Measurements from ENCODE around the gene BCL10. TPM values are rescaled to one million over a fixed set of nuclear protein-coding genes. Genes with fewer than 3 reads are reported as not detected.

Gene BCL10
- polyA plus RNA-seq, 1 donor from 2014 or later: 17.3 TPM

DNA sequence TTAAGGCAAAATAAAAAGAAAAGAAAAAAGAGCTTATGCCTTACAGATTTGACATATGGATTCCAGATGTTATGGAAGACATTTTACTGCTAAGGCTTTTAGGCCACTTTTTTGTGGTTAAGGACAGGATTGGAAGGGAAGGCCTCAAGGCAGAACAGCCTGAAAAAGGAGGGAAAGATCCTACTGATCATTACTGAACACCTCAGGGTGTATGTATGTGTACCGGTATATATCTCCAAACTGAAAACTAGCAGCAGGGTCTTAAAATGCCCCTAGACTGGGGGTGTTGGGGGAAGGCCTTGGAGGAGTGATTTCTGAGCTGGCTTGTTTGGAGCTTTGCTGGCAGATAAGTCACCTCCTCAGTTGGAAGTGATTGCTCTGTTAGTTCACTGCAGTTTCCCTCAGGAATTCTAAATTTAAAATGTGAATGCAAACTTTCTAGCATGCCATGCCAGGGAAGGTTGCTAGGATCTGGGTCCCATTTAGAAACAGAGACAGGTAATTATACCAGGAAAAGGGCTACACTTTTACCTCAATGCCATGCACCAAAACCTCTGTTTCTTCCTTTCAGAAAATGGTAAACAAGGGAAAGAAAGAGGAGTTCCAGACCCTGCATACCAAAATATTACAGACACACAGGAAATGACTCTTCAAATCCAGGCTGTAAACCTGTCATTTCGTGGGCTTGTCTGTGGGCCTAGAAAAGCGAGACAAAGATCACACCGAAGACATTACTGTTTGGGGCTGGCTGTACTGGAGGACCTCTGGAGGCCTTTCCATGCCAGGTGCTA lies 32.0 kb downstream of the BCL10 start:
- no peak overlapping the region for H3K9ac ChIP-seq (ENCODE audit: low read length)
- no peaks in the 10 kb centered on the region for H3K9me3 ChIP-seq (ENCODE audit: low read length)
- no peak overlapping the region for H3K27ac ChIP-seq (ENCODE audit: low read length)
- TF ChIP-seq EZH2 (IDR thresholded peaks at IDR 0.05; ENCODE audit: borderline replicate concordance, insufficient read depth, low read length, poor library complexity, severe bottlenecking): no peak
- no peak for TF ChIP-seq TAF1 (IDR thresholded peaks at IDR 0.05; ENCODE audit: low read depth)
- no peak for TF ChIP-seq RAD21 (conservative IDR thresholded peaks at IDR 0.05)
- no peak for TF ChIP-seq REST (IDR thresholded peaks at IDR 0.05; ENCODE audit: borderline replicate concordance)
- TF ChIP-seq POLR2AphosphoS5 (IDR thresholded peaks at IDR 0.05): no peak
- TF ChIP-seq, protein P1, sequence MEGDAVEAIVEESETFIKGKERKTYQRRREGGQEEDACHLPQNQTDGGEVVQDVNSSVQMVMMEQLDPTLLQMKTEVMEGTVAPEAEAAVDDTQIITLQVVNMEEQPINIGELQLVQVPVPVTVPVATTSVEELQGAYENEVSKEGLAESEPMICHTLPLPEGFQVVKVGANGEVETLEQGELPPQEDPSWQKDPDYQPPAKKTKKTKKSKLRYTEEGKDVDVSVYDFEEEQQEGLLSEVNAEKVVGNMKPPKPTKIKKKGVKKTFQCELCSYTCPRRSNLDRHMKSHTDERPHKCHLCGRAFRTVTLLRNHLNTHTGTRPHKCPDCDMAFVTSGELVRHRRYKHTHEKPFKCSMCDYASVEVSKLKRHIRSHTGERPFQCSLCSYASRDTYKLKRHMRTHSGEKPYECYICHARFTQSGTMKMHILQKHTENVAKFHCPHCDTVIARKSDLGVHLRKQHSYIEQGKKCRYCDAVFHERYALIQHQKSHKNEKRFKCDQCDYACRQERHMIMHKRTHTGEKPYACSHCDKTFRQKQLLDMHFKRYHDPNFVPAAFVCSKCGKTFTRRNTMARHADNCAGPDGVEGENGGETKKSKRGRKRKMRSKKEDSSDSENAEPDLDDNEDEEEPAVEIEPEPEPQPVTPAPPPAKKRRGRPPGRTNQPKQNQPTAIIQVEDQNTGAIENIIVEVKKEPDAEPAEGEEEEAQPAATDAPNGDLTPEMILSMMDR (IDR thresholded peaks at IDR 0.05; ENCODE audit: poor library complexity, severe bottlenecking): no peak
- TF ChIP-seq MXI1 (conservative IDR thresholded peaks at IDR 0.05; ENCODE audit: poor library complexity, severe bottlenecking): no peak
- no peak for TF ChIP-seq EP300 (conservative IDR thresholded peaks at IDR 0.05; ENCODE audit: poor library complexity, severe bottlenecking)
- TF ChIP-seq SMC3 (conservative IDR thresholded peaks at IDR 0.05; ENCODE audit: poor library complexity): no peak
- no peaks in the 10 kb centered on the region for H3K36me3 ChIP-seq (ENCODE audit: insufficient read depth, low read length)
- H3K4me2 ChIP-seq (ENCODE audit: low read length): no peak overlapping the region
- H3K9me2 ChIP-seq (ENCODE audit: insufficient read depth, low read length): no peaks in the 10 kb centered on the region
- no peaks in the 10 kb centered on the region for H3K27me3 ChIP-seq (ENCODE audit: insufficient read depth, low read depth, low read length)
- H3K79me2 ChIP-seq (replicated peaks; ENCODE audit: insufficient read depth, low read length): no peaks in the 10 kb centered on the region
- no peaks in the 10 kb centered on the region for H3F3A ChIP-seq (ENCODE audit: insufficient read depth, low read length, poor library complexity, severe bottlenecking)
- H4K20me1 ChIP-seq (ENCODE audit: insufficient read depth): no peaks in the 10 kb centered on the region
- no peak overlapping the region for H2AFZ ChIP-seq (ENCODE audit: low read depth, low read length)
- H3K4me3 ChIP-seq (ENCODE audit: low read length): no peak overlapping the region

DNA sequence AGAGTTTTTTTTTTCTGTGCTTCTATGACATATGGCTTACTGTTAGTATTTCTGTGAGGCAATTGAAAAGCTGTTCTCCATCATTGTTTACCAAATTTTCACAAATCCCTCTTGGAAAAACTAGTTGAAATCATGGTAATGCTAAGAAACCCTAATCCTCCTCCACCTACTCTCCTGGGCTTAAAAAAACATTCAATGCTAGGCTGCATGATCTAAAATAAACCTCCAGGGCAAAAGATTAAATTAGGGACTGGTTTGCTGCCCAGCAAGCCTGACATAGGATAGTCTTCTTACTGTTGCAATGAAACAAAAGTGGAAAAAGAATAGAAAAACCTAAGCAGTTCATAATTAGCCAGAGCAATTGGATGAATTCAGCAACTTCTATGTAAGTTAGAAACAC lies 33.1 kb downstream of the BCL10 start:
- Histone ChIP-seq H3K4me2 (ENCODE audit: low read length) (no peak overlapping the region), H4K20me1 (ENCODE audit: insufficient read depth) (no peaks in the 10 kb centered on the region), H3K79me2 (replicated peaks; ENCODE audit: insufficient read depth, low read length) (no peaks in the 10 kb centered on the region), H3K9me2 (ENCODE audit: insufficient read depth, low read length) (no peaks in the 10 kb centered on the region), H2AFZ (ENCODE audit: low read depth, low read length) (no peak overlapping the region), H3K4me3 (ENCODE audit: low read length) (no peak overlapping the region), H3K9me3 (ENCODE audit: low read length) (no peaks in the 10 kb centered on the region), H3F3A (ENCODE audit: insufficient read depth, low read length, poor library complexity, severe bottlenecking) (no peaks in the 10 kb centered on the region), H3K27ac (ENCODE audit: low read length) (no peak overlapping the region), H3K27me3 (ENCODE audit: insufficient read depth, low read depth, low read length) (no peaks in the 10 kb centered on the region), H3K9ac (ENCODE audit: low read length) (no peak overlapping the region), H3K36me3 (ENCODE audit: insufficient read depth, low read length) (no peaks in the 10 kb centered on the region)
- TF ChIP-seq RAD21 (conservative IDR thresholded peaks at IDR 0.05) (no peak), EP300 (conservative IDR thresholded peaks at IDR 0.05; ENCODE audit: poor library complexity, severe bottlenecking) (no peak), POLR2AphosphoS5 (IDR thresholded peaks at IDR 0.05) (no peak), TAF1 (IDR thresholded peaks at IDR 0.05; ENCODE audit: low read depth) (no peak), SMC3 (conservative IDR thresholded peaks at IDR 0.05; ENCODE audit: poor library complexity) (no peak), REST (IDR thresholded peaks at IDR 0.05; ENCODE audit: borderline replicate concordance) (no peak), EZH2 (IDR thresholded peaks at IDR 0.05; ENCODE audit: borderline replicate concordance, insufficient read depth, low read length, poor library complexity, severe bottlenecking) (no peak), MXI1 (conservative IDR thresholded peaks at IDR 0.05; ENCODE audit: poor library complexity, severe bottlenecking) (no peak)
- TF ChIP-seq, protein P1 (IDR thresholded peaks at IDR 0.05; ENCODE audit: poor library complexity, severe bottlenecking): no peak
